MM.1S (cell line): ENCODE results near the gene PTGDR.

Experiments
- DNase-seq: peaks from one replicate; pipeline ENCODE4 v3.0.0-alpha.2; 2015
- H2AFZ ChIP-seq: fragments of 300-600 bp; sonication (generic); 2 replicates; pipeline ENCODE4 v1.6.0; 2016; ENCODE audit warnings: antibody characterized with exemption, low read length
- H3F3A ChIP-seq: fragments of 300-600 bp; sonication (generic); 2 replicates; pipeline ENCODE4 v1.6.1; 2016; ENCODE audit warnings: mild to moderate bottlenecking, antibody characterized with exemption, low read length, moderate library complexity, mixed read lengths; ENCODE audit not compliant: insufficient read depth
- H3K27ac ChIP-seq: fragments of 300-600 bp; sonication (generic); 2 replicates; pipeline ENCODE4 v1.5.1; 2016; ENCODE audit warnings: mild to moderate bottlenecking, low read length
- H3K27me3 ChIP-seq: fragments of 300-600 bp; sonication (generic); replicated peaks from 2 replicates; pipeline ENCODE4 v1.6.0; 2016; ENCODE audit warnings: low read length; ENCODE audit not compliant: insufficient read depth
- H3K36me3 ChIP-seq: fragments of 300-600 bp; sonication (generic); replicated peaks from 2 replicates; pipeline ENCODE4 v1.6.1; 2016; ENCODE audit warnings: mild to moderate bottlenecking, low read length, mixed read lengths; ENCODE audit not compliant: insufficient read depth
- H3K4me1 ChIP-seq: fragments of 300-600 bp; sonication (generic); 2 replicates; pipeline ENCODE4 v1.6.1; 2016; ENCODE audit warnings: low read length, mixed read lengths
- H3K4me2 ChIP-seq: fragments of 300-600 bp; sonication (generic); 2 replicates; pipeline ENCODE4 v1.6.0; 2016; ENCODE audit warnings: low read depth, low read length
- H3K4me3 ChIP-seq: fragments of 300-600 bp; sonication (generic); 2 replicates; pipeline ENCODE4 v1.5.1; 2016; ENCODE audit warnings: low read length, mixed read lengths
- H3K79me2 ChIP-seq: fragments of 300-600 bp; sonication (generic); 2 replicates; pipeline ENCODE4 v1.6.1; 2016; ENCODE audit warnings: mixed run types, low read length, mixed read lengths
- H3K9ac ChIP-seq: fragments of 300-600 bp; sonication (generic); 2 replicates; pipeline ENCODE4 v1.6.1; 2016; ENCODE audit warnings: low read length, mixed read lengths
- H3K9me2 ChIP-seq: fragments of 300-600 bp; sonication (generic); replicated peaks from 2 replicates; pipeline ENCODE4 v1.6.1; 2016; ENCODE audit warnings: mild to moderate bottlenecking, low read length, mixed read lengths; ENCODE audit not compliant: insufficient read depth
- H3K9me3 ChIP-seq: fragments of 300-600 bp; sonication (generic); replicated peaks from 2 replicates; pipeline ENCODE4 v1.6.1; 2016; ENCODE audit warnings: mild to moderate bottlenecking, low read length, mixed read lengths; ENCODE audit not compliant: insufficient read depth
- H4K20me1 ChIP-seq: fragments of 300-600 bp; sonication (generic); 2 replicates; pipeline ENCODE4 v1.6.1; 2016; ENCODE audit warnings: mild to moderate bottlenecking, low read length, moderate library complexity, mixed read lengths; ENCODE audit not compliant: insufficient read depth
- EZH2 ChIP-seq: fragments of 300-600 bp; sonication (generic); optimal IDR thresholded peaks from 2 replicates; pipeline ENCODE3; 2017; ENCODE audit warnings: low read depth, mild to moderate bottlenecking, antibody characterized with exemption, low read length, mixed read lengths
- EZH2phosphoT487 ChIP-seq: fragments of 300-600 bp; sonication (generic); IDR thresholded peaks from 2 replicates; pipeline ENCODE4 v1.6.1; 2018; ENCODE audit warnings: antibody characterized with exemption, low read length
- TF ChIP-seq, protein P1 (sequence below): fragments of 300-600 bp; sonication (generic); IDR thresholded peaks from 2 replicates; pipeline ENCODE4 v1.5.1; 2016; ENCODE audit warnings: antibody characterized with exemption, low read length, mixed read lengths

Gene PTGDR

DNA sequence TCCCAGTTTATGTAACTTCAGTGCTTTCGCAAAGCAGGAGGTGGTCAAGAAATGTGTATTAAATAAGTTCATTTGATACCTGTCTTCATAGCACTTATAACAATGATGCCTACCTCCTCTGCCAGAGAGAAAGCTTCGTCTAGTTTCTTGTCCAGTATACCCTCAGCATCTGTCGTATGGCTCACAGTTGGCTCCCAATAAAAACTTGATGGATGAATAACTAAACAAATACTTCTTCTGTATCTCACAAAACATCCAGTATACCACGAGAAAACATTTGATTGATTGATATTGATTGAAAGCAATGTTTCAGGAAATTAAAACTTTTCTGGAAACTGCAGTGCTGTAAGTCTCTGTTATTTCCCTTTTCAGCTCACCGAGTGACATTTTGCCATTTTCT lies 26.9 kb upstream of the PTGDR start:
- Histone ChIP-seq H3K9ac (no peak overlapping the region), H3K4me3 (no peak overlapping the region), H3K9me3 (no peaks in the 10 kb centered on the region), H3K36me3 (no peaks in the 10 kb centered on the region), H3K9me2 (no peaks in the 10 kb centered on the region), H3K4me1 (peaks cover 11% of the 10 kb centered on the region), H4K20me1 (no peaks in the 10 kb centered on the region), H3K79me2 (no peaks in the 10 kb centered on the region), H3K4me2 (no peak overlapping the region), H3F3A (peaks cover 15% of the 10 kb centered on the region), H3K27me3 (no peaks in the 10 kb centered on the region), H3K27ac (no peak overlapping the region), H2AFZ (no peak overlapping the region)
- TF ChIP-seq EZH2phosphoT487 (no peak), EZH2 (no peak)
- TF ChIP-seq, protein P1, sequence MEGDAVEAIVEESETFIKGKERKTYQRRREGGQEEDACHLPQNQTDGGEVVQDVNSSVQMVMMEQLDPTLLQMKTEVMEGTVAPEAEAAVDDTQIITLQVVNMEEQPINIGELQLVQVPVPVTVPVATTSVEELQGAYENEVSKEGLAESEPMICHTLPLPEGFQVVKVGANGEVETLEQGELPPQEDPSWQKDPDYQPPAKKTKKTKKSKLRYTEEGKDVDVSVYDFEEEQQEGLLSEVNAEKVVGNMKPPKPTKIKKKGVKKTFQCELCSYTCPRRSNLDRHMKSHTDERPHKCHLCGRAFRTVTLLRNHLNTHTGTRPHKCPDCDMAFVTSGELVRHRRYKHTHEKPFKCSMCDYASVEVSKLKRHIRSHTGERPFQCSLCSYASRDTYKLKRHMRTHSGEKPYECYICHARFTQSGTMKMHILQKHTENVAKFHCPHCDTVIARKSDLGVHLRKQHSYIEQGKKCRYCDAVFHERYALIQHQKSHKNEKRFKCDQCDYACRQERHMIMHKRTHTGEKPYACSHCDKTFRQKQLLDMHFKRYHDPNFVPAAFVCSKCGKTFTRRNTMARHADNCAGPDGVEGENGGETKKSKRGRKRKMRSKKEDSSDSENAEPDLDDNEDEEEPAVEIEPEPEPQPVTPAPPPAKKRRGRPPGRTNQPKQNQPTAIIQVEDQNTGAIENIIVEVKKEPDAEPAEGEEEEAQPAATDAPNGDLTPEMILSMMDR: no peak
- DNase-seq: no peak

GRCh38 chr14:52241087-52241793 lies 26.3 kb upstream of the PTGDR start:
- no peaks in the 10 kb centered on the region for H3K79me2 ChIP-seq
- H3K27me3 ChIP-seq: no peaks in the 10 kb centered on the region
- no peak for DNase-seq
- no peak overlapping the region for H2AFZ ChIP-seq
- TF ChIP-seq, protein P1: no peak
- no peaks in the 10 kb centered on the region for H4K20me1 ChIP-seq
- H3K4me2 ChIP-seq: no peak overlapping the region
- no peak overlapping the region for H3K4me3 ChIP-seq
- no peak overlapping the region for H3K9ac ChIP-seq
- H3K4me1 ChIP-seq: peaks cover 15% of the 10 kb centered on the region
- H3K27ac ChIP-seq: no peak overlapping the region
- no peaks in the 10 kb centered on the region for H3K9me3 ChIP-seq
- no peaks in the 10 kb centered on the region for H3K36me3 ChIP-seq
- no peaks in the 10 kb centered on the region for H3K9me2 ChIP-seq
- peaks cover 15% of the 10 kb centered on the region for H3F3A ChIP-seq

DNA sequence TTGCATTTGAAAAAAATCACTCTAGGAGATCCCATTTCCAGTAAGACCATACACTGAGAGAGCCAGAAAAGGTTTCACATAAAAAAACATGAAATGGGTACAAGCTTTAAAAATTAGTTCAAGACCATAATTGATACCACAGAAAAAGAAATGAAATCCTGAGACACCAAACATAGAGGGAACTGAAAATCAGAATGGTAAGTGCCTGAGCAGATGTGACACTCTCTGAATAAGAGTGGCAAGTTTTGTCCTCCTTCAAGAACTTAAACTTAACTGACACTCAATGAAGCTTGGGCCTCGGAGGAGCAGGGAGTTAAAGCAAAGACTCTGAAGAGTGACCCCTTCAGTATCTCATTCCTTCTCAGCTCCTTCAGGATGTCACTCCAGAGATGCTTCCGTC lies 23.2 kb upstream of the PTGDR start:
- TF ChIP-seq, protein P1: no peak
- TF ChIP-seq EZH2phosphoT487: no peak
- TF ChIP-seq EZH2: no peak
- H3F3A ChIP-seq: peaks cover 15% of the 10 kb centered on the region
- no peaks in the 10 kb centered on the region for H4K20me1 ChIP-seq
- H3K9me2 ChIP-seq: no peaks in the 10 kb centered on the region
- no peaks in the 10 kb centered on the region for H3K27me3 ChIP-seq
- peaks cover 15% of the 10 kb centered on the region for H3K4me1 ChIP-seq
- H3K4me3 ChIP-seq: no peak overlapping the region; the same call in 1 of the 2 replicates
- no peaks in the 10 kb centered on the region for H3K36me3 ChIP-seq
- peak overlapping the region; percentile 65 for H2AFZ ChIP-seq
- H3K9ac ChIP-seq: peak overlapping the region; percentile 44
- DNase-seq: no peak
- no peaks in the 10 kb centered on the region for H3K79me2 ChIP-seq
- peak overlapping the region; percentile 66 for H3K4me2 ChIP-seq
- no peaks in the 10 kb centered on the region for H3K9me3 ChIP-seq
- peak overlapping the region; percentile 93 for H3K27ac ChIP-seq
